RWPE1 (cell line): Measurements from ENCODE around the gene OR6K6.

Source experiments
- CTCF ChIA-PET: fragments of 350-600 bp; sonication (Branson Sonifier 250); formaldehyde crosslinking; extraction: SDS; loops from one replicate; lab custom pipeline; 2021; lab: Yijun Ruan, JAX
- POLR2A ChIA-PET: fragments of 400-600 bp; formaldehyde crosslinking; extraction: SDS; loops from one replicate; lab custom pipeline; 2020; ENCODE audit warnings: antibody characterized with exemption; ENCODE audit not compliant: low non-redundant PET; lab: Yijun Ruan, JAX
- DNase-seq: peaks from one replicate; pipeline ENCODE4 v3.0.0; 2012; ENCODE audit warnings: low spot score
- H3K27ac ChIP-seq: fragments of 450-650 bp; 2 replicates; pipeline ENCODE4 v1.5.1; 2017
- CTCF ChIP-seq: fragments of 450-650 bp; conservative IDR thresholded peaks from 2 replicates; pipeline ENCODE4 v1.5.1; 2017; ENCODE audit warnings: low read depth, mild to moderate bottlenecking

The OR6K6 gene

GRCh38 chr1:158732524-158732923 is 22.0 kb upstream of the OR6K6 start:
- TF ChIP-seq CTCF, result no peak
- DNase-seq, result no peak
- ChIA-PET CTCF (no interaction called here), POLR2A (no interaction called here)
- H3K27ac ChIP-seq, result no peak overlapping the region

- DNase-seq, result no peak
- ChIA-PET CTCF (no interaction called here), POLR2A (no interaction called here)
- H3K27ac ChIP-seq, result no peak overlapping the region
- no peak for TF ChIP-seq CTCF
Measured at GRCh38 chr1:158735848-158736247, 18.7 kb upstream of the OR6K6 start.

- no peak for TF ChIP-seq CTCF
- POLR2A ChIA-PET, result no interaction called here
- no peak overlapping the region for H3K27ac ChIP-seq
- CTCF ChIA-PET, result interaction anchor here (0.6 kb wide), 1 partner anchor 767 kb away, joined by 5 read pairs; no protein-coding TSS in a partner anchor
- DNase-seq, result no peak
Measured at GRCh38 chr1:158752155-158752712, 2.3 kb upstream of the OR6K6 start.

- no peak within 1 kb of the TSS for H3K27ac ChIP-seq
- ChIA-PET POLR2A (no interaction called here), CTCF (no interaction called here)
- no peak for DNase-seq
- TF ChIP-seq CTCF, result no peak
Measured at GRCh38 chr1:158771950-158772866, 17.7 kb downstream of the OR6K6 start, which contains the start of gene OR6N1. OR6N1 (minus strand) TSS chr1:158772195; CDS start chr1:158766682, 5,513 bp downstream.

GRCh38 chr1:158781104-158781503 is 26.6 kb downstream of the OR6K6 start, which contains the start of gene OR6N2:
OR6N2 (minus strand) TSS chr1:158781204; CDS start chr1:158777635, 3,569 bp downstream.
- ChIA-PET CTCF (no interaction called here), POLR2A (no interaction called here)
- no peak for TF ChIP-seq CTCF
- no peak within 1 kb of the TSS for H3K27ac ChIP-seq
- DNase-seq, result no peak

GRCh38 chr1:158793604-158794003 is 39.1 kb downstream of the OR6K6 start:
- no peak for TF ChIP-seq CTCF
- no peak for DNase-seq
- CTCF ChIA-PET, result no interaction called here
- POLR2A ChIA-PET, result no interaction called here
- H3K27ac ChIP-seq, result no peak overlapping the region
